HEK293 (cell line): ENCODE data around the gene ADAR.

Experiments used
- CTCF ChIP-seq: fragments of 450-650 bp; formaldehyde crosslinking; IDR thresholded peaks from 2 replicates; pipeline ENCODE4 v1.5.1; 2016; ENCODE audit warnings: missing biosample characterization, missing genetic modification characterization
- KLF1 ChIP-seq: fragments of 450-650 bp; formaldehyde crosslinking; IDR thresholded peaks from 2 replicates; pipeline ENCODE4 v1.5.1; 2016; ENCODE audit warnings: missing biosample characterization, missing genetic modification characterization
- KLF10 ChIP-seq: fragments of 450-650 bp; IDR thresholded peaks from 2 replicates; pipeline ENCODE4 v1.5.1; 2018; ENCODE audit warnings: missing biosample characterization, mild to moderate bottlenecking, missing genetic modification characterization
- PBX3 ChIP-seq: sonication (generic); formaldehyde crosslinking; IDR thresholded peaks from 2 replicates; pipeline ENCODE4 v1.8.1; 2022; ENCODE audit warnings: mild to moderate bottlenecking, moderate library complexity, missing genetic modification reagents
- PRDM1 ChIP-seq: fragments of 450-650 bp; formaldehyde crosslinking; IDR thresholded peaks from 2 replicates; pipeline ENCODE4; 2016; ENCODE audit warnings: missing biosample characterization, missing genetic modification characterization
- REST ChIP-seq: fragments of 450-650 bp; formaldehyde crosslinking; IDR thresholded peaks from 2 replicates; pipeline ENCODE4 v1.5.1; 2016; ENCODE audit warnings: missing biosample characterization, missing genetic modification characterization
- SETDB1 ChIP-seq: IDR thresholded peaks from one replicate; pipeline ENCODE4 v1.6.1; 2017; ENCODE audit warnings: mild to moderate bottlenecking, low read length, moderate library complexity, mixed read lengths; ENCODE audit not compliant: insufficient read length
- ZFP69B ChIP-seq: fragments of 450-650 bp; formaldehyde crosslinking; IDR thresholded peaks from 2 replicates; pipeline ENCODE4 v1.5.1; 2016; ENCODE audit warnings: missing biosample characterization, missing genetic modification characterization
- ZNF138 ChIP-seq: fragments of 450-650 bp; formaldehyde crosslinking; IDR thresholded peaks from 2 replicates; pipeline ENCODE4 v1.5.1; 2016; ENCODE audit warnings: missing biosample characterization, missing genetic modification characterization, borderline replicate concordance
- ZNF19 ChIP-seq: fragments of 450-650 bp; formaldehyde crosslinking; IDR thresholded peaks from 2 replicates; pipeline ENCODE4; 2016; ENCODE audit warnings: missing biosample characterization, missing genetic modification characterization, low read depth
- ZNF211 ChIP-seq: fragments of 450-650 bp; formaldehyde crosslinking; IDR thresholded peaks from 2 replicates; pipeline ENCODE4 v1.5.1; 2016; ENCODE audit warnings: low read depth, missing biosample characterization, missing genetic modification characterization
- ZNF350 ChIP-seq: fragments of 450-650 bp; formaldehyde crosslinking; IDR thresholded peaks from 2 replicates; pipeline ENCODE4 v1.5.0; 2017; ENCODE audit warnings: missing biosample characterization, mild to moderate bottlenecking, missing genetic modification characterization

- TF ChIP-seq ZFP69B (tag by site-specific recombination) (no peak), CTCF (no peak), KLF1 (no peak), ZNF350 (tag by site-specific recombination) (no peak), ZNF211 (no peak), SETDB1 (no peak), ZNF19 (tag by site-specific recombination) (no peak), KLF10 (no peak), REST (tag by site-specific recombination) (no peak), ZNF138 (tag by site-specific recombination) (no peak), PBX3 (CRISPR knock-in tag) (no peak), PRDM1 (no peak)
Observed at GRCh38 chr1:154607106-154607608, 829 bp downstream of the ADAR start.
